SW 1271 (cell line): ENCODE results near the gene RTN3.

Experiments used
- DNase-seq, 2 experiments: peaks; one replicate each; lab custom pipeline; 2025; lab: John Stamatoyannopoulos, UW

Gene RTN3

DNA sequence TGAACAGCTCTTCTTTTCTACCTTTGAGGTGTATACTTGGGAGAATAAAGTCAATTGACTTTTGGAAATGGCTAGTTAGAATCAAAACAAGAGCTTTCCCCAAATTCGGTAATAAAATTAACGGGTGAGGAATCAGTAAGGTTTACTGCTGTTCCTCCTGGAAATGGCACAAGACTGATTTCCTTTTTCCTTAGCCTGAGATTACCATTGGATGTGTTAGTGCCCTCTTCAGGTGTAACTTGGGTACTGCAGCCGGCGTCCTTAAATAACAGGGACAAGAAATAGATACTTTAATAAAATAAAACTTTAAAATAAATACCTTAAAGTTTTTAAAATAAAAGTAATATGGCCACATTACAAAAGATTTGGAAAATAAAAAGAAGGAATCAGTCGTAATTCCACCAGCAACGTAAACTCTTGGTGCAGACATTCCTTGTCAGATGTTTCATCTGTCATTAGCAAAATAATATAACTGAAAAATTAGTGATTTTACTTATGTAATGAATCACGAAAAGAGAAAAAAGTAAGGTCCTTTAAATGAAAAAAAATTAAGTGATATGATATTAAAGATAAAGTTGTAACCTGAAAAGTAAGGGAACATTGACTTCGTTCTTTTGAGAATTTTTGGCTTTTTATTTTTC lies 57.5 kb downstream of the RTN3 start:
- DNase-seq = peak in 1 of 2 experiments; percentile 71

DNA sequence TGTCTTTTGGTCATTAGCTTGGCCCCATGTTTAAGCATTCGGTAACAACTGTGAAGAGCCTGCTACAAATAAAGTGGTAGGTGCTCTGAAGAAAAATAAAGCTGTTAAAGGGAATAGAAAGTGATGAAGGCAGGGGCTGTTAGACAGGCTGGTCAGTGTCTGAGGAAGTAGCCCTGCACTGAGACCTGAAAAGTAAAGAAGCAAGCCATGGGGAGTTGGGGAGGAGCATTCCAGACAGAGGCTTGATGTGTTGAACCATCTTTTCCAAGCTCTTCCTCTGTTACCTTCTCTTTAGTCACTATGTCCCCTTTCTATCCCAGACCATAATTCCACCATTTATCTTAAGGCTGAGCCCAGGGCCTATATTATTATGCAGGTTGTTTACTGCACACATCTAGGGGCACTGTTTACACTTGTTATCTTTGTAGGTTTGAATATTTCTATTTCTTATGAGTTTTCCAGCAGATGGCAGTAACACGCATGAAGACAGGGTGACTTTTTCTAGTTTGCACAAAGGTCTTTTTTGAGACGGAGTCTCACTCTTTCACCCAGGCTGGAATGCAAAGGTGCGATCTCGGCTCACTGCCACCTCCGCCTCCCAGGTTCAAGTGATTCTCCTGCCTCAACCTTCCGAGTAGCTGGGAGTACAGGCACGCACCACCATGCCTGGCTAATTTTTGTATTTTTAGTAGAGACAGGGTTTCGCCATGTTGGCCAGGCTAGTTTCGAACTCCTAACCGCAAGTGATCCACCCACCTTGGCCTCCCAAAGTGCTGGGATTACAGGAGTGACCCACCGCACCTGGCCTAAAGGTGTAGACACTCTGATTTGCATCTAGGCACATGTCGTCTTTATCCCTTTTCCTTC lies 64.2 kb downstream of the RTN3 start:
- DNase-seq = peak in 1 of 2 experiments; percentile 47

DNA sequence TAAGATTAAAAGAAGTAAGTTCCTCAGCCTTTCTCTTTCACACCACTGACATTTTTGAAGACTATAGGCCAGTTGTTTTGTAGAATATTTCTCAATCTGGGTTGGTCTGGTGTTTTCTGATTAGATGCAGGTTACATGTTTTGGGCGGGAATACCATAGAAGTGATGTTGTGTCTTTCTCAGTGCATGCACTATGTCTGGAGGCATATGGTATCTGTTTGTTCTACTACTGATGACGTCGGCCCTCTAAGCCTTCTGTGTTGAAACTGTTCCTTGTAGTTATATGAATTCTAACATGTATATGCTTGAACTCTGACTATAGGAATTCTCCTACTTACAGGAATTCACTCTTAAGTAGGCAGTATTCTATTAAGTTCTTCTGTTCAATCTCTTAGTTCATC lies 65.7 kb downstream of the RTN3 start:
- DNase-seq = no peak

DNA sequence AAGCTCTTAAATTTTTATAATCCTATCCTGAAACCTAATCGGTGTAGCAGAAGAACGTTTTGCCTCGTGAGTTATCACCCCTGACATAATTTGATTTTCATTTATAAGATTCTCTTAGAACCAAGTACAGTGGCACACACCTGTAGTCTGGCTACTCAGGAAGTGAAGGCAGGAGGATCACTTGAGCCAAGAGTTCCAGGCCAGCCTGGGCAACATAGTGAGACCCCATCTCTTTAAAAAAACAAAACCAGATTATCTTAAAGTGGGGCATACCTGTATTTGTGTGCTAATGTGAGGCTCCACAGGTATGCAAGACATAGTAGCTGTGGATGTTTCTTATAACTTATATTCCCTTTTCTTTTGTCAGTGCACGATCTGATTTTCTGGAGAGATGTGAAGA lies 68.3 kb downstream of the RTN3 start:
- no peak for DNase-seq

GRCh38 chr11:63756919-63757761 lies 75.8 kb downstream of the RTN3 start:
- DNase-seq = no peak

DNA sequence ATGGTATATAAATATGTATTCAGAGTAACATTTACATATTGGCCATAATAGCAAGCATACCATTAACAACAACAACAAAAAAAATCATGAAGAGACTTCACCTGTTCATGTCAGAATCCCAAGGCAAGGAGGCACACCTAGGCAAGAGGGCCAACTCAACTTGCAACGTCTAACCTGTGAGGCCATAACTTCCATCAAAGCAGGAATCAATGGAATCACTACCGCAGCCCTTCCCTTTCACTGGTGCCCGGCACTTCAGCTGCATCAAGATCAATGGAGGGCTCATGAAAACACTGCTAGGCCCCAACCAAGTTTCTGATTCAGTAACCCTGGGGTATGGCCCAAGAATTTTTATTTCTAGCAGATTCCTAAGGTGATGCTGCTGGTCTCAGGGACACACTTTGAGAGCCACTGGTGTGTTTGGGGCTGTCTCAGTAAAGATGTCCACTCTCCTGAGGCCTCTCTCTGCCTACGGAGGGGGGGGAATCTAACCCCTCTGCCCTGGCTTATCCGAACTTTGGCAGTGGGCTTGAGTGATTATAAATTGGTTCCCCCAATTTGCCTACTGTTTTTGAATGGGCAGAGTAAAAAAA lies 79.3 kb downstream of the RTN3 start:
- no peak for DNase-seq

GRCh38 chr11:63761188-63761587 lies 79.9 kb downstream of the RTN3 start:
- DNase-seq = no peak

DNA sequence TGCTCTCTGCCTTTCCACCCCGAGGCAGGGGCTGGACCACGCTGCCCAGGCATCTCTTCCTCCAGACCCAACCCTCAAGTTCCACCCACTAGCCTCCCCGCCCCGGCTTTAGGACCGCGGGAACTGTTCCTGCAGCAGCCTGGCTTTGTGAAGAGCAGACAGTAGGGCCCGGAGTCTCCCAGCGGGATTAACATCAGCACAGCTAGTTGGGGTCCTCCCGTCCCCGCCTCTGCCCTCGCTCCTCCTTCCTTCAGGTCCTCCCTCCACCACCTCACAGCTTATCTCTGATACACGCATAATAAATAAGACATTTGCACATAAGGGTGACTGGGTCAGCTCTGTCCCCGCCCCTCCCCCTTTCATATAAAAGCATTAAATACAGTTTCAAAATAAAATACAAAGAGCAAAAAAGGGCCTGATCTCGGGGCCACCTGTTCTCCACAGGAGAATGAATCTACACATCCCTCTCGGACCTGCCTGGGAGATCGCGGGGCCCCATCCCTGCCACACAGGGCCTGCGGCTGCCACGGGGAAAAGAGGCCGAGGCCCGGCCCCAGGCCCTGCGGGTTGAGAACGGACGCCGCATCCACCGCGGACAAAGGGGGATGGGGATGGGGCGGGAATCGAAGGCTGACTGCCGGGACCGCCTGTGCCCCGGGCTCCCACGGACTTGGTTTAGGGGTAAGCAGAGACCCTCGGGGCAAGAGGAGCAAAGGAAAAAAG lies 80.8 kb downstream of the RTN3 start:
- no peak for DNase-seq

GRCh38 chr11:63762654-63763495 lies 81.6 kb downstream of the RTN3 start:
- DNase-seq = no peak

DNA sequence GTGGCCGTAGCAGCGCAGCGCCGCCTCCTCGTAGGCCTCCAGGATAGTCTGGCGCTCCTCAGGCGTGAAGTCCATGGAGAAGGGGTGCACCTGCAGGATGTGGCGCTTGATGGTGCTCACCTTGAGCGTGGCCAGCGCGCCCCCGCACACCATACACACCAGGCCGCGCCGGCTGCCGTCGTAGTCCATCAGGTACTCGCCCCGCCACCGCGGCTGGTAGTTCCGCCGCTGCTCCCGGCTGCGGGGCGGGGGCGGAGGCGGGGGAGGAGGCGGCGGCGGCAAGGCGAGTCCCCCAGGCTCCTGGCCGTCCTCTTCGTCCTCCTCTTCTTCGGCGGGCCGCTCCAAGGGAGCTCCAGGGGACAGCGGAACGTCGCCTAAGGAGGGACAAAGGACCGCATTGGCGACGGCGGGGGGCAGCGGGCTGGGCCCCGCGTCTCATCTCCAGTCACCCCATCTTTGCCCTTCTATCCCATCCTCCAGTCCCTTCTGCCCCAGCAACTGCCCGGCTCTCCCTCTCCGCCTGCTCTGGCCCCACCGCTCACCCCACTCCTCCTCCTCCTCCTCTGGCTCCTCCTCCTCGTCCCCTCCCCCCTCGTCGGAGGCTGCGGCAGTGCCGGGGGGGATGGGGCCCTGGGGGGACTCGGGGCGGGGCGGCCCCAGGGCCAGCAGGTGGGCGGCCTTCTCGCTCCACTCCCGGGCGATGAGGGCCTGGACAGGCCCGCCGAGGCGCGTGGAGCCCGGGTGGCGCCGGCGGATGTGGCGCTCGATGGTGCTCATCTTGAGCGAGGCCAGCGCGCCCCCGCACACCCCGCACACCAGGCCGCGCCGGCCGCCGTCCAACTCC lies 82.4 kb downstream of the RTN3 start:
- DNase-seq = no peak

- no peak for DNase-seq
Measured at GRCh38 chr11:63764340-63764678, 83.0 kb downstream of the RTN3 start.

GRCh38 chr11:63764679-63765647 lies 83.7 kb downstream of the RTN3 start:
- no peak for DNase-seq

DNA sequence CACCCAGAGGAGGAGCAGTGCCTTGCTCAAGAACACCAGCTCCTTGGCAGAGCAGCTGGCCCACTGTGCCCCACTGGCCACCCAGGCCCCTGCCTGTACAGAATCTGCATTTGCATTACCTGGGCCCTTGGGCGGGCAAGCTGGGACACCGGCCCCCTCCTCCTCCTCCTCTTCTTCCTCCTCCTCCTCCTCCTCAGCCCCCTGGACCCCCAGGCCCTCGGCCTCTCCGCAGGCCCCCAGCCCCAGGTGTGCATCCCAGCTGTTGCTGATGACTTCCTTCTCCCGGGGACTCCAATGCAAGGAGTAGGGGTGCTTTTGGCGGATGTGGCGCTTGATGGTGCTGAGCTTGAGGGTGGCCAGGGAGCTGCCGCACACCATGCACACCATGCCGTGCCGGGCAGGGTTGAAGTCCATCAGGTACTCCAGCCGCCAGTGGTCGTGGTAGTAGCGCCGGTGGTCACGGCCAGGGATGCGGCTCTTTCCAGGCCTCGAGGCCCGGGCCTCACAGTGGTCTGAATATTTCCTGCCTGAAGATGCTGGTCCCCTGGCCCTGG lies 84.5 kb downstream of the RTN3 start:
- no peak for DNase-seq

- no peak for DNase-seq
Measured at GRCh38 chr11:63766531-63767235, 85.4 kb downstream of the RTN3 start.

GRCh38 chr11:63767267-63767564 lies 85.9 kb downstream of the RTN3 start:
- no peak for DNase-seq

DNA sequence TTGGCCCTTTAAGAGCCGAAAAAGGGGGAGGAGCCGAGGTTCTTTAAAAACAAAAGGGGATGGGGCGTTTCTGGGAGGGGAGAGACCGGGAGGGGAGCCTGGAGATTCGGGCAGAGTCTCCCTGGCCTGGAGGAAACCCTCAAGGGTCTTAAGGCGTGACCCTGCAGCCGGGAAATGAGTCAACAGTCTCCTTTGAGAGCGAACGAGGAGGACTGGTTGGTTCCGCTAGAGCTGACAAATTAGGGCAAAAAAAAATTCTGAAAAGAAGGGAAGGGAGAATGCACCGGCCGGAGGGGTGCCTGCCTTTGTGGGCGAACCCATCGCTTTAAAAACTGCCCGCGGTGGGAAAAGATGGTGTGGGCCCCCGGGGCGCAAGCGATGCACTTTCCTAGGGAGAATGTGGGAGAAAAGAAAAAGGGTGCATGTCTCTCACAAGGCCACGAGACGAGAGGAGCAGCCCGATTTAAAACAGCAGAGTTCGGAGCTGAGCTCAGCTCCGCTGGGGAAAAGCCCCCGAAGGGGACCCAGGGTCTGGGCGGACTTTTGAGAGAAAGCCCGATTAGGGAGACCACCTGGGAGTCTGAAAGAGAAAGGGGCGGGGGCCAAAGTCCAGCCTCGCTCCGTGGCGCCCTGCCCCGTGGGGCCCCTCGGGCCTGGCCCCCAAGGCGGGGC lies 86.4 kb downstream of the RTN3 start:
- peak; percentile 25 to 75 for DNase-seq
